B cell (primary cell): ENCODE results near the gene RPL29. TPM values are rescaled to one million over a fixed set of nuclear protein-coding genes. Genes with fewer than 3 reads are reported as not detected.

Source experiments
- ATAC-seq: fragments of 200-7000 bp; cut with Tn5 transposase; one replicate; pipeline ENCODE4 v1.10.0; 2021; ENCODE audit warnings: low read depth, mild to moderate bottlenecking, moderate number of reproducible peaks, moderate library complexity
- CTCF ChIA-PET: fragments of 350-600 bp; sonication (Branson Sonifier 250); formaldehyde crosslinking; loops from one replicate; lab custom pipeline; 2021; ENCODE audit warnings: antibody characterized with exemption, inconsistent platforms; lab: Charles Lee
- POLR2A ChIA-PET: fragments of 350-600 bp; sonication (Branson Sonifier 250); formaldehyde crosslinking; loops from one replicate; lab custom pipeline; 2021; ENCODE audit warnings: antibody characterized with exemption; lab: Charles Lee
- DNase-seq: peaks from one replicate; pipeline ENCODE4 v3.0.0; 2013
- H2AFZ ChIP-seq: 2 replicates; pipeline ENCODE4 v1.6.1; 2012; ENCODE audit warnings: mild to moderate bottlenecking, low read depth, low read length; ENCODE audit not compliant: insufficient read depth, poor library complexity, severe bottlenecking
- H3K27ac ChIP-seq, 2 donors: 1 replicate in 1 of 2; 2 replicates in 1 of 2; pipeline ENCODE4 v1.5.1; 2012 to 2013; ENCODE audit warnings: low read length in 2 of 2, mild to moderate bottlenecking in 2 of 2, moderate library complexity in 1 of 2
- H3K27me3 ChIP-seq, 4 experiments: fragments of 200-600 bp in 1 of 4; sonication (generic) in 1 of 4; replicated peaks in 1 of 4; 1 replicate in 2 of 4; 2 replicates in 2 of 4; pipeline versions ENCODE4 v1.6.1 to v1.7.0; 2013 to 2016; ENCODE audit warnings: low read length in 3 of 4, mild to moderate bottlenecking in 2 of 4, mixed read lengths in 1 of 4, moderate library complexity in 1 of 4; ENCODE audit not compliant: insufficient read depth in 4 of 4, control insufficient read depth in 3 of 4; ENCODE audit errors: control extremely low read depth in 1 of 4
- H3K36me3 ChIP-seq, 2 experiments: replicated peaks in 1 of 2; 1 replicate in 1 of 2; 2 replicates in 1 of 2; pipeline versions ENCODE4 v1.6.1 to v1.7.1; 2013; ENCODE audit warnings: low read length in 1 of 2; ENCODE audit not compliant: insufficient read depth in 2 of 2, control insufficient read depth in 1 of 2; ENCODE audit errors: control extremely low read depth in 1 of 2, extremely low read depth in 1 of 2
- H3K4me1 ChIP-seq, 2 donors: fragments of 200-600 bp in 1 of 2; sonication (generic) in 1 of 2; 1 replicate in 1 of 2; 2 replicates in 1 of 2; pipeline versions ENCODE4 v1.5.1 to v1.6.1; 2013 to 2017; ENCODE audit warnings: low read length in 2 of 2; ENCODE audit not compliant: control insufficient read depth in 2 of 2, insufficient read depth in 2 of 2
- H3K4me2 ChIP-seq: replicated peaks from 2 replicates; pipeline ENCODE3; 2012; ENCODE audit warnings: mild to moderate bottlenecking, low read depth, low read length; ENCODE audit not compliant: poor library complexity, severe bottlenecking
- H3K4me3 ChIP-seq, 5 experiments: fragments of 200-600 bp in 1 of 5; sonication (generic) in 1 of 5; 1 replicate in 3 of 5; 2 replicates in 2 of 5; pipeline versions ENCODE4 v1.5.1 to v1.7.0; 2011 to 2016; ENCODE audit warnings: low read length in 4 of 5, mild to moderate bottlenecking in 4 of 5, low read depth in 2 of 5, control low read depth in 1 of 5, moderate library complexity in 1 of 5; ENCODE audit not compliant: insufficient read depth in 1 of 5; ENCODE audit errors: control extremely low read depth in 1 of 5, extremely low read depth in 1 of 5
- H3K79me2 ChIP-seq: fragments of 200-600 bp; sonication (generic); one replicate; pipeline ENCODE4 v1.6.0; 2016; ENCODE audit warnings: low read length; ENCODE audit not compliant: control insufficient read depth, insufficient read depth
- H3K9ac ChIP-seq: fragments of 200-600 bp; sonication (generic); 2 replicates; pipeline ENCODE4 v1.6.1; 2017; ENCODE audit warnings: mild to moderate bottlenecking, low read length, moderate library complexity
- H3K9me3 ChIP-seq, 3 donors: one replicate each; pipeline versions ENCODE4 v1.6.1 to v1.7.1; 2013; ENCODE audit warnings: low read length in 2 of 3; ENCODE audit not compliant: control insufficient read depth in 2 of 3, insufficient read depth in 1 of 3; ENCODE audit errors: control extremely low read depth in 1 of 3
- H4K20me1 ChIP-seq: 2 replicates; pipeline ENCODE4 v1.6.0; 2012; ENCODE audit warnings: mild to moderate bottlenecking, low read length; ENCODE audit not compliant: insufficient read depth, control insufficient read depth, poor library complexity, severe bottlenecking
- H3K27ac Mint-ChIP-seq: one replicate; pipeline ENCODE4 v1.8.0; 2021; ENCODE audit warnings: mixed read lengths
- H3K27me3 Mint-ChIP-seq: one replicate; pipeline ENCODE4 v1.8.0; 2021; ENCODE audit warnings: mixed read lengths
- H3K4me1 Mint-ChIP-seq: one replicate; pipeline ENCODE4 v1.8.0; 2021; ENCODE audit warnings: mixed read lengths
- H3K4me3 Mint-ChIP-seq: one replicate; pipeline ENCODE4 v1.8.0; 2021; ENCODE audit warnings: mixed read lengths
- H3K9me3 Mint-ChIP-seq: one replicate; pipeline ENCODE4 v1.8.0; 2022; ENCODE audit warnings: mixed read lengths; ENCODE audit not compliant: insufficient read depth
- EZH2 ChIP-seq: IDR thresholded peaks from 2 replicates; pipeline ENCODE4 v1.6.1; 2012; ENCODE audit warnings: borderline replicate concordance, low read depth, mild to moderate bottlenecking, moderate library complexity, low read length; ENCODE audit not compliant: insufficient read depth, poor library complexity, severe bottlenecking
- WGBS: methylation state at CpG from one replicate; pipeline ENCODE4 v1.1.5; 2013; ENCODE audit warnings: missing lambda C conversion rate; ENCODE audit not compliant: insufficient coverage; 5-methylcytosine and 5-hydroxymethylcytosine counted together
- intact Hi-C: fragments of 100-400 bp; cut with micrococcal nuclease; formaldehyde crosslinking; loops from one replicate; pipeline ENCODE4 v1.10.0; 2022
- polyA plus RNA-seq: library from polyadenylated mRNA; depleted of rRNA; stranded (reverse); fragments of >200 nt; gene quantifications from 2 replicates; pipeline ENCODE4 v1.2.3, GENCODE V29; 2012
- total RNA-seq, 2 donors: library from RNA; stranded (reverse); fragments of 120-200 nt in 1 of 2; gene quantifications; 1 replicate in 1 of 2; 2 replicates in 1 of 2; pipeline versions ENCODE4 v1.2.3 to v1.2.4, GENCODE V29; 2013 to 2022
- TF ChIP-seq, protein P1 (sequence below): fragments of 200-600 bp; IDR thresholded peaks from one replicate; pipeline ENCODE4 v1.8.0; 2022; ENCODE audit warnings: antibody characterized with exemption, mild to moderate bottlenecking

Gene RPL29
- total and polyA plus RNA-seq, 2 donors (not counting 1 experiment from before 2014, with no cell fraction given): 1,552 to 3,787 TPM

DNA sequence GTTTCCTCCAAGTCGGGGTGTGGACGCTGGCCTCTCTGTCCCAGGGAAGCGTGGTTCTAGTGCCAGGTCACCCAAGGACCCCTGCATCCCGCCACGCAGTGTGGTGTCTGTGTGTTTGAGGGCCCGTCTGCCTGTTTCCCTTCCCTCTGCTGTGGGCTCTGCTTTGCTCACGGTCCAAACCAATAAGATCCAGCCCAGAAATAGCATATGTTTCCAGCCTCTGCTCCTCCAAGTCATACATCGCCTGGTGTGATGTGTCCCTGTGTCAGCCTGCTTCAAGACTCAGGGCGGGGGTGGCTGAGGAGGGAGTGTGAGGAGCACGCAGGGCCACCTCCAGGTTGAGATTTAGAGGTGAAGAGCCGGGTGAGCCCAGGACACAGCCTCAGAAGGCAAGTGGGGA is 21.9 kb upstream of the RPL29 start:
- no peak for DNase-seq
- H3K4me3 Mint-ChIP-seq: no peak overlapping the region
- TF ChIP-seq EZH2: no peak
- TF ChIP-seq, protein P1, sequence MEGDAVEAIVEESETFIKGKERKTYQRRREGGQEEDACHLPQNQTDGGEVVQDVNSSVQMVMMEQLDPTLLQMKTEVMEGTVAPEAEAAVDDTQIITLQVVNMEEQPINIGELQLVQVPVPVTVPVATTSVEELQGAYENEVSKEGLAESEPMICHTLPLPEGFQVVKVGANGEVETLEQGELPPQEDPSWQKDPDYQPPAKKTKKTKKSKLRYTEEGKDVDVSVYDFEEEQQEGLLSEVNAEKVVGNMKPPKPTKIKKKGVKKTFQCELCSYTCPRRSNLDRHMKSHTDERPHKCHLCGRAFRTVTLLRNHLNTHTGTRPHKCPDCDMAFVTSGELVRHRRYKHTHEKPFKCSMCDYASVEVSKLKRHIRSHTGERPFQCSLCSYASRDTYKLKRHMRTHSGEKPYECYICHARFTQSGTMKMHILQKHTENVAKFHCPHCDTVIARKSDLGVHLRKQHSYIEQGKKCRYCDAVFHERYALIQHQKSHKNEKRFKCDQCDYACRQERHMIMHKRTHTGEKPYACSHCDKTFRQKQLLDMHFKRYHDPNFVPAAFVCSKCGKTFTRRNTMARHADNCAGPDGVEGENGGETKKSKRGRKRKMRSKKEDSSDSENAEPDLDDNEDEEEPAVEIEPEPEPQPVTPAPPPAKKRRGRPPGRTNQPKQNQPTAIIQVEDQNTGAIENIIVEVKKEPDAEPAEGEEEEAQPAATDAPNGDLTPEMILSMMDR: no peak
- Histone ChIP-seq H3K9me3 (no peaks in the 10 kb centered on the region), H4K20me1 (no peaks in the 10 kb centered on the region), H3K4me2 (no peak overlapping the region), H3K36me3 (no peaks in the 10 kb centered on the region), H3K9ac (no peak overlapping the region), H3K4me3 (no peak overlapping the region), H3K4me1 (no peaks in the 10 kb centered on the region), H2AFZ (no peak overlapping the region), H3K27me3 (peaks cover 0 to 3% (median 0%) of the 10 kb centered on the region in 4 experiments), H3K79me2 (no peaks in the 10 kb centered on the region), H3K27ac (no peak overlapping the region)
- WGBS: 92% methylated on average over 10 of the region's 11 CpGs
- H3K27me3 Mint-ChIP-seq: peaks cover 3% of the 10 kb centered on the region
- POLR2A ChIA-PET: no interaction called here
- intact Hi-C loops: no loop called here
- H3K9me3 Mint-ChIP-seq: no peaks in the 10 kb centered on the region
- H3K4me1 Mint-ChIP-seq: peaks cover 1% of the 10 kb centered on the region
- no peak overlapping the region for H3K27ac Mint-ChIP-seq
- CTCF ChIA-PET: interaction anchor here (0.7 to 1.5 kb wide), 2 partner anchors 33 to 358 kb away, joined by 3 read pairs; no protein-coding TSS in a partner anchor
- ATAC-seq: no peak

DNA sequence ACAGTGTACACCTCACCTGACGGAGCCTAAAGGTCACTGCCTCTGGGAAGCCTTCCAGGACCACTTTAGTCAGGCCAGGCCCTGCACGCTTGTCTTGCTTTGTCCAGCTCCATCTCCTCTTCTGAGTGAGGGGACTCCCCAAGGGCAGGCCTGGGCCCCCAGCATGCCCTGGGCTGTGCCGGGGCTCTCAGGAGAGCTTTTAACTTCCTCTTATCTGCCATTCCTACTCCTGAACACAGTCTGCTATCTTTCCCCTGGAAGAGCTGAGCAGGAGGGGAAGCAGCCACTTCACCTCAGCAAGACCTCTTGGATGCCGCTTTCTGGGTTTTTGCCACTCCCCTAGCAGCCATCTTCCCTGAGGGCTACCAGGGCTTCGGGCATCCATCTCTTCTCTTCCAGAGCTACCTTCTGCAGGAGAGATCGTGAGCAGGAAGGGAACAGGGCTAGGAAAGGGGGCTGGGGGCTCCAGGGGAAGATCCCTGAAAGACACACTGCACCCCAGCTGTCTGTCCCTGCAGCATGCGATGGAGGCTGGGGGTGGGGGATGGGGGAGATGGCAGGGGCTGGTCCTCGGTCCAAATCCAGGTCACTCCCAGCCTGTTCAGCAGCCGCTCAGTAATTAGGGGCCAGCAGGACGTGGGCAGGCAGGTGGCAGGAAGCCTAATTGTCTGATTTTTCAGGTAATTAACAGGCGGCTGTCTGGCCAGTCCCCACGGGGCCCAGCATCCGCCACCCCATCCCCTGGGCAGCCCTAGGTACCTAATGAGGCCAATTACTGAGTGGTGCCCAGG is 19.9 kb upstream of the RPL29 start:
- ChIA-PET POLR2A (no interaction called here), CTCF (interaction anchor here (1.5 kb wide), 1 partner anchor 35 kb away, joined by 3 read pairs; no protein-coding TSS in a partner anchor)
- intact Hi-C loops: no loop called here
- H3K4me3 Mint-ChIP-seq: no peak overlapping the region
- Histone ChIP-seq H3K4me3 (no peak overlapping the region), H3K36me3 (no peaks in the 10 kb centered on the region), H3K79me2 (no peaks in the 10 kb centered on the region), H3K27ac (no peak overlapping the region), H3K9me3 (no peaks in the 10 kb centered on the region), H3K27me3 (peaks cover 0 to 3% (median 0%) of the 10 kb centered on the region in 4 experiments), H4K20me1 (no peaks in the 10 kb centered on the region), H3K4me2 (no peak overlapping the region), H3K4me1 (no peaks in the 10 kb centered on the region), H3K9ac (no peak overlapping the region), H2AFZ (no peak overlapping the region)
- no peak overlapping the region for H3K27ac Mint-ChIP-seq
- H3K4me1 Mint-ChIP-seq: no peaks in the 10 kb centered on the region
- 82% methylated on average over 11 of the region's 13 CpGs for WGBS
- ATAC-seq: no peak
- TF ChIP-seq EZH2: no peak
- TF ChIP-seq, protein P1: no peak
- no peaks in the 10 kb centered on the region for H3K9me3 Mint-ChIP-seq
- H3K27me3 Mint-ChIP-seq: peaks cover 3% of the 10 kb centered on the region
- no peak for DNase-seq
